SIG-M5 (cell line): ENCODE results near the gene GGA2.
"Not testable (repeated sequence)": the region's sequence is repeated elsewhere in the genome, so short reads cannot be mapped to it uniquely, and the experiment has no call there.

Experiments
- DNase-seq: peaks from one replicate; lab custom pipeline; 2025; lab: John Stamatoyannopoulos, UW

Gene GGA2

DNA sequence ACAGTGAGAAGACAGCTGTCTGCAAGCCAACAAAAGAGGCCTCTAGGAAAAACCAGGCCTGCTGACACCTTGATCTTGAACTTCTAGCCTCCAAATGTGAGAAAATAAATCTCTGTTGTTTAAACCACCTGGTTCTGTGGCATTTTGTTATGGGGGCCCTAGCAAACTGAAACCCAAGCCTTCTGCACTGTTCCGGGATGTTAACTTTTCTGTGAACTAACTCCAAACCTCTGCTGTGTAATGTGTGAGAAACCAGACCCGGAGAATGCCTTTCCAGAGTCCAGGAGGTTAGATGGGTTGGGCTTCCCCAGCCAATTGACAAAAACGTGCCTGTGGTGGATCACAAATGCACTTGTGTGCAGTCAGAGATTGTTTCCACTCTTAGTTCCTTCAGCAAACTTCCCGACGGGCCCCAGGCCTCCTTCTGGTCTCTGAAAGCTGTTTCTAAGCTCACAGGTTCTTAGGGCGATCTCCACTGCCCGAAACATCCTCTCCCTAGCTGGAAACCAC lies 13.6 kb upstream of the GGA2 start:
- DNase-seq: no peak

- no peak for DNase-seq
These were observed 13.0 kb upstream of the GGA2 start for GRCh38 chr16:23523321-23523720.

DNA sequence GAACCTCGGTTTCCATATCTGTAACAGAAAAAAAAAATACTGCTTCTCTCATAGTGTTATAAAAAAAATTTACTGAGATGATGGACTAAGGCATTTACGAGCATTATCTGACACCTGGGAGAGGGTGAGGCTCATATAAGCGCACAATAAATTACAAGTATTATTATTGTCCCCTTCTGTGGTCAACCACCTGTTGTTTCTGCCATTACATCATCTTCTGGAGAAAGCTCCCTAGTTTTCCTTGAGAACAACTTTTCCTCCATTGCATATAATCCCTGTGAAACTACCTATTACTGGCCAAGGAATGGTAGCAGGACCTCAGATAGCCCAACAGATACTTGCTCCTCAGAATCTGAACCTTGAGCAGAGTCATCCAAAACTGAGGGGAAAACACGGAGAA lies 11.7 kb upstream of the GGA2 start:
- no peak for DNase-seq

- DNase-seq: peak; percentile 35
These were observed 10.9 kb upstream of the GGA2 start for GRCh38 chr16:23521037-23521743.

GRCh38 chr16:23520500-23520899 lies 10.2 kb upstream of the GGA2 start:
- no peak for DNase-seq

DNA sequence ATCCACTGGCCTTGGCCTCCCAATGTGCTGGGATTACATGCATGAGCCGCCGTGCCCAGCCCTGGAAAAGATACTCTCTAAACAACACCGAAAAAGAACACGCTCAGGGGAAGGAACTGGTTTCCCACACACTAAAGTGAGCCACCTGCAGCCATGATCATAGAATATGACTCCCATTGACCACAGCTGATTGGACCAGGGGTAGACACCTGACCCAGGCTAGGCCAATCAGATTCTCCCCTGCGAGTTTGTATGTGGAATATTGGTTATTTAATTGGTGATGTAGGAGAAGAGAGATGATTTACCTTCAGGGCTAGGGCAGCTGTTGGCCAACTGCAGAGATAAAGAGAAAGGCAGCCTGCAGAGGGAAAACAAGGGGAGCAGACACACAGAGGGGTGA lies 9.0 kb upstream of the GGA2 start:
- DNase-seq: no peak

- DNase-seq: peak; percentile 66
These were observed 8.2 kb upstream of the GGA2 start for GRCh38 chr16:23518435-23518891.

DNA sequence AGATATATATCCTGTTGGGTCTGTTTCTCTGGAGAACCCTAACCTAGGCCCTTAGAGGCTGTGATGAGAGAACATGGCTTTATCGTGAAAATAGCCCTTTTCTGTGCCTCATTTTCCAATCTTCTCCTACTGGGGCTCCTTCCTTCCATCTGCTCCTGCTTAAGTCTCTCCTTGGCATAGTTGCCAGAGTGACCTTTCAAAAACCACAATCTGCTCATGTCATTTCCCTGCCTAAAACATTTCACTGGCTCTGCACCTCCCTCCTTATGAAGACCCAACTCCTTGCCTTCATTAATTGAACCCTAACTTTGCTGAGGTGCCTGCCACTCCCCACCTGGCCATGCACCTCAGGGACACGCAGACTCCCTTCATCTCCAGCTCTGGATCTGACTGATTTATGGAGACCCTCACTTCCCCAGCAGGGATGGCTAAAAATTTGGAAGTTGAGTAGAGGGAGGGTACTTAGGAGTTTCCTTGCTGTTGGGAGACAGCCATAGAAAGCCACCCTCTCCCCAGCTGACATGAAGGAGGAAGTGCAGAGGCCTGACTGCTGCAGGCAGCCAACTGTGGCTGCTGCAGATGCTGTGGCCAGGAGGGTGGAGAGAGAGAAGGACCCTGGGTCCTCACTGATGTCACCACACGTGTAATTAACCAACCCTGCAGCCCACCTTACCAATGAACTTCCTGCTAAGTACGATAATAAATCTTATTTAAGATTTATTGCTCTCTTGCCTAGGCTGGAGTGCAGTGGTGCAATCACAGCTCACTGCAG lies 6.3 kb upstream of the GGA2 start:
- DNase-seq: no peak

DNA sequence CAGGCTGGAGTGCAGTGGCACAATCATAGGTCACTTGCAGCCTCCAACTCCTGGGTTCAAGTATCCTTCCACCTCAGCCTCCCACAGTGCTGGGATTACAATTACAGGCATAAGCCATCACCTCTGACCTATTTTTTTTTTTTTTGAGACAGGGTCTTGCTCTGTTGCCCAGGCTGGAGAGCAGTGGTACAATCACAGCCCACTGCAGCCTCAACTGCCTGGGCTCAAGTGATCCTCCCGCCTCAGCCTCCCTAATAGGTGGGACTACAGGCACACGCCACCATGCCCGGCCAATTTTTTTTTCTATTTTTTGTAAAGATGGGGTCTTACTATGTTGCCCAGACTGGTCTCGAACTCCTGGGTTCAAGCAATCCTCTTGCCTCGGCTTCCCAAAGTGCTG lies 5.6 kb upstream of the GGA2 start:
- DNase-seq: no peak

DNA sequence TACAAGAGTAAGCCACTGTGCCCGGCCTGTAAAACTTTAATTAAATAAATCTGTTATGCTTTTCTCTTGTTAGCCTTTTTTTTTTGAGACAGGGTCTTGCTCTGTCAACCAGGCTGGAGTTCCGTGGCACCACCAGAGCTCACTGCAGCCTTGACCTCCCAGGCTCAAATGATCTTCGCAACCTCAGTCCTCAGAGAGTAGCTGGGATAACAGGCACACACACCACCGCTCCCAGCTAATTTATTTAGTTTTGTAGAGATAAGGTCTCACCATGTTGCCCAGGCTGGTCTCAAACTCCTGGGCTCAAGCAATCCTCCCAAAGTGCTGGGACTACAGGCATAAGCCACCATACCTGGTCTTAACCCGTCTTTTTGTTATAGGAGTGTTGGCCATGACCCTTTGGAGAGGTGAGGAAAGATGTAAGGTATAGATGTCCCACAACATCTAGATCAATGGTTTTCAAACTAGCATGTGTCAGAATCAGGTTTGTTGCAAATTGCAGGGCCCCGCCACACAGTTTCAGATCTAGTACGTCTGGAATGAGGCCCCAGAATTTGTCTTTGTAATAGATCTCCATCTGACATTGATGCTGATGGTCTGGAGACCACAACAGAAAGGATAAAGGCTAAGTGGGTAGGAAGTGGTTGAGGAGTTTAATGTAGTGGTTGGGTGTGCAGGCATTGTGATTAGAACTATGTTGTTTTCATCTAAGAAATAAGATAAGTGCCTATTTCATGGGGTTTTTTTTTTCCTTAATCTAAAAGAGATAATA lies 4.3 kb upstream of the GGA2 start:
- no peak for DNase-seq

- no peak for DNase-seq
These were observed 1.9 kb upstream of the GGA2 start for GRCh38 chr16:23512168-23512695.

GRCh38 chr16:23511731-23512130 lies 1.4 kb upstream of the GGA2 start:
- no peak for DNase-seq

GRCh38 chr16:23510915-23511270 lies 599 bp upstream of the GGA2 start:
- DNase-seq: not testable (repeated sequence)

DNA sequence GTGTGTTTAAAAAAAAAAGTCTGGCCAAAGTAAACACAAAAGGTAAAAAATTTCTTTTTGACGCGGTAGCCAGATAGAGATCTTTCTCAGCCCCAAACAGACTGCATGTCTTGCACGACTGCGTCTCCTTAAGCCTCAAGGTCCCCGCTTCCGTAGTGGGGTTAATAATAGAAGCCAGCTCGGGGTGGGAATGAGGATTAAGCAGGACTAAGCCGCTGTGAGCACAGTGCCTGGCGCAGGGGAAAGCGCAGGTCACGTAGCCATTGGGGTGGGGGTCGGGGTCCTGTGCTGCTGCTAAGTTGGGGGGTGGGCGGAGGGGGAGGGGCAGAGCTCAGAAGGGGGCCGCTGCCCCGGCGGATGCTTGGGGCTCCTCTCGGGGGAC lies 521 bp downstream of the GGA2 start:
- DNase-seq: no peak

DNA sequence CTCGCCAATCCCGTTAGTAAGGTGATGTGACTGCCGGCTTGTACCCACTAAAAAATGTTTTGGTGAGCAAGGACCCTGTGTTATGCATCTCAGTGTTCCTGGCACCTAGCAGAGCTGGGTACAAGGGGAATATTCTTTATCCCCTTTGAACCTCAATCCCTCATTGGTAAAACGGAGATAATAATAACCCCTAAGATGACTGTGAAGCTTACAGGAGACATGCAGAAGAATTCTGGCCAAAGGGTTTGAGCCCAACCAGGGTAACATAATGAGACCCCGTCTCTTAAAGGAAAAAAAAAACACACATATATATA lies 896 bp downstream of the GGA2 start:
- DNase-seq: no peak

- no peak for DNase-seq
These were observed 1.5 kb downstream of the GGA2 start for GRCh38 chr16:23508589-23509440.

GRCh38 chr16:23506606-23506994 lies 3.7 kb downstream of the GGA2 start:
- no peak for DNase-seq

GRCh38 chr16:23505671-23506605 lies 4.4 kb downstream of the GGA2 start:
- DNase-seq: no peak

GRCh38 chr16:23505180-23505665 lies 5.1 kb downstream of the GGA2 start:
- no peak for DNase-seq

GRCh38 chr16:23504453-23505179 lies 5.7 kb downstream of the GGA2 start:
- peak; percentile 73 for DNase-seq
